H9 (cell line): ENCODE data around the gene MIPOL1. TPM values are rescaled to one million over a fixed set of nuclear protein-coding genes. Genes with fewer than 3 reads are reported as not detected.

ENCODE experiments used
- DNase-seq: peaks from one replicate; pipeline ENCODE4 v3.0.0-alpha.2; 2017
- H2AFZ ChIP-seq: one replicate; pipeline ENCODE4 v1.6.1; 2013; ENCODE audit warnings: mild to moderate bottlenecking, low read length, control low read depth, moderate library complexity
- H2AK5ac ChIP-seq: 2 replicates; pipeline ENCODE4 v1.6.1; 2013; ENCODE audit warnings: low read length, control low read depth, mixed read lengths; ENCODE audit not compliant: insufficient read length
- H2BK120ac ChIP-seq: one replicate; pipeline ENCODE4 v1.6.1; 2013; ENCODE audit warnings: low read depth, mild to moderate bottlenecking, low read length, control low read depth, inconsistent platforms; ENCODE audit not compliant: poor library complexity, severe bottlenecking
- H2BK12ac ChIP-seq: 2 replicates; pipeline ENCODE4 v1.6.1; 2013; ENCODE audit warnings: low read length, control low read depth, mixed read lengths, low read depth; ENCODE audit not compliant: insufficient read length
- H2BK15ac ChIP-seq: 2 replicates; pipeline ENCODE4 v1.6.1; 2013; ENCODE audit warnings: low read depth, low read length, control low read depth
- H2BK20ac ChIP-seq: one replicate; pipeline ENCODE4 v1.6.1; 2013; ENCODE audit warnings: low read depth, mild to moderate bottlenecking, low read length, control low read depth, inconsistent platforms; ENCODE audit not compliant: poor library complexity, severe bottlenecking
- H2BK5ac ChIP-seq: 2 replicates; pipeline ENCODE4 v1.6.1; 2013; ENCODE audit warnings: low read length, control low read depth, mixed read lengths; ENCODE audit not compliant: insufficient read length
- H3K14ac ChIP-seq: 2 replicates; pipeline ENCODE4 v1.6.1; 2013; ENCODE audit warnings: low read length, control low read depth; ENCODE audit not compliant: insufficient read depth
- H3K18ac ChIP-seq: 2 replicates; pipeline ENCODE4 v1.6.1; 2013; ENCODE audit warnings: low read depth, mild to moderate bottlenecking, mixed read lengths, low read length, control low read depth; ENCODE audit not compliant: insufficient read length
- H3K23ac ChIP-seq: 2 replicates; pipeline ENCODE4 v1.6.1; 2013; ENCODE audit warnings: low read length, control low read depth, mixed read lengths, low read depth; ENCODE audit not compliant: insufficient read length
- H3K23me2 ChIP-seq: 2 replicates; pipeline ENCODE4 v1.6.1; 2013; ENCODE audit warnings: low read depth, mild to moderate bottlenecking, mixed read lengths, low read length, control low read depth; ENCODE audit not compliant: insufficient read length, poor library complexity, severe bottlenecking
- H3K27ac ChIP-seq: 2 replicates; pipeline ENCODE4 v1.5.1; 2013; ENCODE audit warnings: low read length, control low read depth, mixed read lengths, low read depth; ENCODE audit not compliant: insufficient read length
- H3K27me3 ChIP-seq: 2 replicates; pipeline ENCODE4 v1.6.1; 2013; ENCODE audit warnings: low read length, control low read depth, inconsistent platforms; ENCODE audit not compliant: insufficient read depth
- H3K4ac ChIP-seq: 2 replicates; pipeline ENCODE4 v1.6.1; 2013; ENCODE audit warnings: low read depth, mild to moderate bottlenecking, control low read depth, inconsistent platforms, low read length, moderate library complexity
- H3K4me1 ChIP-seq: 2 replicates; pipeline ENCODE4 v1.6.1; 2013; ENCODE audit warnings: low read length, control low read depth, inconsistent platforms; ENCODE audit not compliant: insufficient read depth
- H3K4me2 ChIP-seq: 2 replicates; pipeline ENCODE4 v1.6.1; 2013; ENCODE audit warnings: low read length, control low read depth, mixed read lengths; ENCODE audit not compliant: insufficient read length, insufficient read depth
- H3K56ac ChIP-seq: 2 replicates; pipeline ENCODE4 v1.6.1; 2013; ENCODE audit warnings: low read depth, mild to moderate bottlenecking, mixed read lengths, low read length, control low read depth; ENCODE audit not compliant: insufficient read length
- H3K79me1 ChIP-seq: 2 replicates; pipeline ENCODE4 v1.6.1; 2013; ENCODE audit warnings: low read depth, mild to moderate bottlenecking, moderate library complexity, low read length, control low read depth, inconsistent platforms; ENCODE audit not compliant: insufficient read depth, poor library complexity, severe bottlenecking
- H3K79me2 ChIP-seq: 2 replicates; pipeline ENCODE4 v1.6.1; 2013; ENCODE audit warnings: low read length, control low read depth, inconsistent platforms; ENCODE audit not compliant: insufficient read depth
- H3K9ac ChIP-seq: 2 replicates; pipeline ENCODE4 v1.6.1; 2013; ENCODE audit warnings: low read length, control low read depth, mixed read lengths; ENCODE audit not compliant: insufficient read length; ENCODE audit errors: extremely low read depth
- H3K9me3 ChIP-seq: one replicate; pipeline ENCODE4 v1.6.1; 2013; ENCODE audit warnings: low read depth, low read length, inconsistent platforms; ENCODE audit not compliant: control insufficient read depth
- H3T11ph ChIP-seq: one replicate; pipeline ENCODE4 v1.6.1; 2013; ENCODE audit warnings: mild to moderate bottlenecking, low read length, control low read depth, inconsistent platforms
- H4K20me1 ChIP-seq: one replicate; pipeline ENCODE4 v1.6.1; 2013; ENCODE audit not compliant: control insufficient read depth, insufficient read length, insufficient read depth
- H4K5ac ChIP-seq: 2 replicates; pipeline ENCODE4 v1.6.1; 2013; ENCODE audit warnings: low read depth, mild to moderate bottlenecking, mixed read lengths, low read length, control low read depth; ENCODE audit not compliant: insufficient read length
- H4K8ac ChIP-seq: replicated peaks from 2 replicates; pipeline ENCODE4 v1.6.1; 2013; ENCODE audit warnings: low read length, control low read depth, mixed read lengths, low read depth; ENCODE audit not compliant: insufficient read length
- H4K91ac ChIP-seq: 2 replicates; pipeline ENCODE4 v1.6.1; 2013; ENCODE audit warnings: low read depth, mild to moderate bottlenecking, moderate library complexity, mixed read lengths, low read length, control low read depth; ENCODE audit not compliant: insufficient read length
- H3K27ac Mint-ChIP-seq, 3 experiments: 2 replicates in 2 of 3; 3 replicates in 1 of 3; pipeline ENCODE4 v1.8.0; 2020 to 2021; ENCODE audit warnings: mixed read lengths in 3 of 3, mild to moderate bottlenecking in 1 of 3, moderate library complexity in 1 of 3
- H3K27me3 Mint-ChIP-seq: 2 replicates; pipeline ENCODE4 v1.8.0; 2021; ENCODE audit warnings: low read depth, mild to moderate bottlenecking, moderate library complexity, mixed read lengths
- H3K36me3 Mint-ChIP-seq, 3 experiments: 2 replicates in 2 of 3; 3 replicates in 1 of 3; pipeline ENCODE4 v1.8.0; 2020 to 2021; ENCODE audit warnings: low read depth in 3 of 3, mixed read lengths in 3 of 3; ENCODE audit not compliant: insufficient read depth in 1 of 3
- H3K4me1 Mint-ChIP-seq, 2 experiments: 2 replicates each; pipeline ENCODE4 v1.8.0; 2020; ENCODE audit warnings: mixed read lengths in 2 of 2
- H3K4me3 Mint-ChIP-seq, 2 experiments: 2 replicates in 1 of 2; 3 replicates in 1 of 2; pipeline ENCODE4 v1.8.0; 2020 to 2021; ENCODE audit warnings: mild to moderate bottlenecking in 2 of 2, mixed read lengths in 2 of 2, moderate library complexity in 1 of 2
- H3K9me3 Mint-ChIP-seq, 2 experiments: 2 replicates in 1 of 2; 3 replicates in 1 of 2; pipeline ENCODE4 v1.8.0; 2020; ENCODE audit warnings: mild to moderate bottlenecking in 2 of 2, mixed read lengths in 2 of 2, moderate library complexity in 1 of 2
- WGBS: extraction: QIAGEN DNeasy Blood & Tissue Kit; methylation state at CpG from one replicate; pipeline ENCODE4 v1.1.7; 2013; ENCODE audit warnings: missing lambda C conversion rate, low lambda C conversion rate, mixed read lengths; ENCODE audit not compliant: insufficient read length; ENCODE audit errors: extremely low coverage; 5-methylcytosine and 5-hydroxymethylcytosine counted together
- total RNA-seq: library from RNA; stranded (reverse); gene quantifications from 2 replicates; pipeline ENCODE4 v1.2.1, GENCODE V29; 2021
- TF ChIP-seq, protein P1 (sequence below): fragments of 200-600 bp; sonication (generic); conservative IDR thresholded peaks from 3 replicates; pipeline ENCODE4 v1.8.0; 2021; ENCODE audit warnings: antibody characterized with exemption, mild to moderate bottlenecking

The MIPOL1 gene
- total RNA-seq, 1 experiment from 2014 or later, result 15.6 TPM

DNA sequence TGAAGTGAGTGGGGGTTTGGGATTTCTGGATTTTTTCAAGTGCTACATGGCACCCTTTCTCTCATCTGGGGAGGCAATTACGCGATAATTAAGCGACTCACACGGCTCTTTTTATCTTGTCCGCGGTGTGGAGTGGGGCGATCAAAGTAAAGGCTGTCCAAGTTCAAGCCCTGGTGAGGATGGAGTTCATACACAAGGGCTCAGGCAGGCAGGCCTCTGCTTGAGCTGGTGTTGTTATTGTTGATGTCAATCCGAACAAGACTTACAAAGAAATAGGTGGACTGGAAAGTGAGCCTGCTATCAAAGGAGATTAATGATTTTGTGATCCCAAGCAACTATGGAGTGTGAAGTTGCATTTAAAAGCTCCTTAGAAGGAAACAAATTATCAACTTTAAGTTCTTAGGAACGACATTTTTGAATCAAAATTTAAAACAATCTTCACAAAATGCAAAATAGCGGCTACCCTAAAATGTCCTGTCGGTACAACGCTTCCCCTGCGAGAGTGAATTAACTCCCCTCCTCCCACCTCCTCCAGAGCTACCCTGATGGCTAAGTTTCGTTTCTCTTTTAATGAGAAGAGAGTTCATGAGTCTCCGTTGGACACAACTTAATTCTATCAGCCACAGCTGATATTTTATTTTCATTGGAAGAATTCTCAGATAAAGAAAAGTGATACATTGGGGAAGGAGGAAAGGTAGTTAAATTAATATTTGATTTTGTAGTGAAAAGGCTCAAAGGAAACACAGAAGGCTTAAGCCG, 391.4 kb downstream of the MIPOL1 start:
- Histone ChIP-seq H2BK5ac (no peak overlapping the region), H3K23me2 (peaks cover 10% of the 10 kb centered on the region), H3K9ac (no peak overlapping the region), H3K79me1 (no peaks in the 10 kb centered on the region), H4K8ac (no peak overlapping the region), H3K56ac (no peak overlapping the region), H3K27me3 (peaks cover 78% of the 10 kb centered on the region), H3K14ac (no peak overlapping the region), H2BK12ac (no peak overlapping the region), H3K23ac (no peak overlapping the region), H2AK5ac (no peak overlapping the region), H3K27ac (no peak overlapping the region), H2BK20ac (no peak overlapping the region), H3K4me2 (peak overlapping the region; percentile 44), H3K79me2 (no peaks in the 10 kb centered on the region), H3K4ac (no peak overlapping the region), H4K20me1 (no peaks in the 10 kb centered on the region), H2BK15ac (no peak overlapping the region), H3T11ph (no peak overlapping the region), H3K4me1 (peaks cover 3% of the 10 kb centered on the region; the same call in 1 of the 2 replicates), H2BK120ac (no peak overlapping the region), H3K18ac (no peak overlapping the region), H4K91ac (no peak overlapping the region), H3K9me3 (no peaks in the 10 kb centered on the region), H2AFZ (no peak overlapping the region), H4K5ac (no peak overlapping the region)
- Mint-ChIP-seq H3K4me3 (peak overlapping the region in 1 of 2 experiments; percentile 78; a peak in 4 of 5 replicates), H3K9me3 (peaks cover 0 to 6% of the 10 kb centered on the region in 2 experiments; a peak in 2 of 5 replicates), H3K36me3 (no peaks in the 10 kb centered on the region; a peak in 3 of 7 replicates), H3K4me1 (peaks cover 31 to 56% of the 10 kb centered on the region in 2 experiments), H3K27me3 (peaks cover 99% of the 10 kb centered on the region), H3K27ac (no peak overlapping the region)
- no CpG with 5 or more reads among the region's 16 CpGs for WGBS
- no peak for DNase-seq
- TF ChIP-seq, protein P1, sequence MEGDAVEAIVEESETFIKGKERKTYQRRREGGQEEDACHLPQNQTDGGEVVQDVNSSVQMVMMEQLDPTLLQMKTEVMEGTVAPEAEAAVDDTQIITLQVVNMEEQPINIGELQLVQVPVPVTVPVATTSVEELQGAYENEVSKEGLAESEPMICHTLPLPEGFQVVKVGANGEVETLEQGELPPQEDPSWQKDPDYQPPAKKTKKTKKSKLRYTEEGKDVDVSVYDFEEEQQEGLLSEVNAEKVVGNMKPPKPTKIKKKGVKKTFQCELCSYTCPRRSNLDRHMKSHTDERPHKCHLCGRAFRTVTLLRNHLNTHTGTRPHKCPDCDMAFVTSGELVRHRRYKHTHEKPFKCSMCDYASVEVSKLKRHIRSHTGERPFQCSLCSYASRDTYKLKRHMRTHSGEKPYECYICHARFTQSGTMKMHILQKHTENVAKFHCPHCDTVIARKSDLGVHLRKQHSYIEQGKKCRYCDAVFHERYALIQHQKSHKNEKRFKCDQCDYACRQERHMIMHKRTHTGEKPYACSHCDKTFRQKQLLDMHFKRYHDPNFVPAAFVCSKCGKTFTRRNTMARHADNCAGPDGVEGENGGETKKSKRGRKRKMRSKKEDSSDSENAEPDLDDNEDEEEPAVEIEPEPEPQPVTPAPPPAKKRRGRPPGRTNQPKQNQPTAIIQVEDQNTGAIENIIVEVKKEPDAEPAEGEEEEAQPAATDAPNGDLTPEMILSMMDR, result no peak
